ENCODE results near the gene WDFY4. TPM values are rescaled to one million over a fixed set of nuclear protein-coding genes. Genes with fewer than 3 reads are reported as not detected.

The WDFY4 gene
- total RNA-seq, 3 donors from 2014 or later, result 2.3 to 7.0 (median 5.8) TPM

GRCh38 chr10:49011756-49012155 is 327.1 kb downstream of the WDFY4 start:
- H3K4me3 ChIP-seq, result no peak overlapping the region
- DNase-seq (ENCODE audit: low spot score in 2 of 2), result no peak
- no peak for TF ChIP-seq POLR2A (IDR thresholded peaks at IDR 0.05)
- no peak for TF ChIP-seq POLR2AphosphoS5 (IDR thresholded peaks at IDR 0.05)
- TF ChIP-seq, protein P1, sequence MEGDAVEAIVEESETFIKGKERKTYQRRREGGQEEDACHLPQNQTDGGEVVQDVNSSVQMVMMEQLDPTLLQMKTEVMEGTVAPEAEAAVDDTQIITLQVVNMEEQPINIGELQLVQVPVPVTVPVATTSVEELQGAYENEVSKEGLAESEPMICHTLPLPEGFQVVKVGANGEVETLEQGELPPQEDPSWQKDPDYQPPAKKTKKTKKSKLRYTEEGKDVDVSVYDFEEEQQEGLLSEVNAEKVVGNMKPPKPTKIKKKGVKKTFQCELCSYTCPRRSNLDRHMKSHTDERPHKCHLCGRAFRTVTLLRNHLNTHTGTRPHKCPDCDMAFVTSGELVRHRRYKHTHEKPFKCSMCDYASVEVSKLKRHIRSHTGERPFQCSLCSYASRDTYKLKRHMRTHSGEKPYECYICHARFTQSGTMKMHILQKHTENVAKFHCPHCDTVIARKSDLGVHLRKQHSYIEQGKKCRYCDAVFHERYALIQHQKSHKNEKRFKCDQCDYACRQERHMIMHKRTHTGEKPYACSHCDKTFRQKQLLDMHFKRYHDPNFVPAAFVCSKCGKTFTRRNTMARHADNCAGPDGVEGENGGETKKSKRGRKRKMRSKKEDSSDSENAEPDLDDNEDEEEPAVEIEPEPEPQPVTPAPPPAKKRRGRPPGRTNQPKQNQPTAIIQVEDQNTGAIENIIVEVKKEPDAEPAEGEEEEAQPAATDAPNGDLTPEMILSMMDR (IDR thresholded peaks at IDR 0.05), result no peak
- intact Hi-C loops (cut with DNase I; ENCODE audit: low total_unique reads), result no loop called here
- no peaks in the 10 kb centered on the region for H3K4me1 ChIP-seq
- H3K27me3 ChIP-seq, result no peaks in the 10 kb centered on the region
- H3K9me3 ChIP-seq, result no peaks in the 10 kb centered on the region
- H3K36me3 ChIP-seq, result no peaks in the 10 kb centered on the region
- H3K27ac ChIP-seq, result no peak overlapping the region

GRCh38 chr10:49012603-49013002 is 327.9 kb downstream of the WDFY4 start:
- Histone ChIP-seq H3K36me3 (no peaks in the 10 kb centered on the region), H3K27ac (no peak overlapping the region), H3K27me3 (no peaks in the 10 kb centered on the region), H3K4me1 (no peaks in the 10 kb centered on the region), H3K9me3 (no peaks in the 10 kb centered on the region), H3K4me3 (no peak overlapping the region)
- no peak for DNase-seq (ENCODE audit: low spot score in 2 of 2)
- TF ChIP-seq POLR2A (IDR thresholded peaks at IDR 0.05), result no peak
- no peak for TF ChIP-seq POLR2AphosphoS5 (IDR thresholded peaks at IDR 0.05)
- TF ChIP-seq, protein P1 (IDR thresholded peaks at IDR 0.05), result no peak
- intact Hi-C loops (cut with DNase I; ENCODE audit: low total_unique reads), result no loop called here

DNA sequence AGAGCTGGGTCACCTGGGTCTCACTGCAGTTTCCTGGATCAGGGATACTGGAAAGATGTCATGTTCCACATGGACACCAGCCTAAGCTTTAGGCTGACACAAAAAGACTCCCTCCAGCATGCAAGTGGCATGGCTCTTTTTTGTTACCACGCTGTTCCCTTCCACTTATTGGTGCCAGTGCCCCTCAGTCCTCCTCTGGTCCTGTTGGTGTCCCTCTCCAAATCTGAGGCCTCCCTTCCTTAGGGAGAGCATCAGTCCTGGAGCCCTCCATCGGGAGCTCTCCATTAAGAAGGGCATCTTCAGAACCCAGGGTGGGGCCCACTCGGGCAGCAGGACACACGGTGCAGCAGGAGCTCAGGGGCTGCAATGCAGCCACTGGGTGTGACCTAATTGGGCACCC is 331.0 kb downstream of the WDFY4 start:
- H3K4me3 ChIP-seq, result no peak overlapping the region
- H3K36me3 ChIP-seq, result no peaks in the 10 kb centered on the region
- no peak for DNase-seq (ENCODE audit: low spot score in 2 of 2)
- intact Hi-C loops (cut with DNase I; ENCODE audit: low total_unique reads), result no loop called here
- no peak for TF ChIP-seq POLR2A (IDR thresholded peaks at IDR 0.05)
- TF ChIP-seq POLR2AphosphoS5 (IDR thresholded peaks at IDR 0.05), result no peak
- TF ChIP-seq, protein P1 (IDR thresholded peaks at IDR 0.05), result no peak
- no peaks in the 10 kb centered on the region for H3K27me3 ChIP-seq
- H3K9me3 ChIP-seq, result no peaks in the 10 kb centered on the region
- H3K4me1 ChIP-seq, result no peaks in the 10 kb centered on the region
- H3K27ac ChIP-seq, result no peak overlapping the region

DNA sequence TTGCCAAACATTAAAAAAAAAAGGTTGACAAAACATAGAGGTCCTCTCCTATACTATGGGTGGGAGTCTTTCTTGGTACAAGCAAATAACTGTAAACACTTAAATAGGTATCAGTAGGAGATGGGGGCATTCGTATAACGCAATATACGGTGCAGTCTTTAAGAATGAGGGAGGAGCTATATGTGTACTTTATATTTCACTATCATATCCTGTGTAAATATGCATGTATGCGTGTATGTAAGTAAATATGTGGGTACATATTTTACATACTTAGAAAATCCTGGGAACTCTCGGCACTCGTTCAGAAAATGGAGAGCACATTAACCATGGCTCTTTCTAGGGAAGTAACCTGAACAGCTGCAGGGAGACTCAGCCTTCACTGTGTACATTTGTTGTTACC is 337.0 kb downstream of the WDFY4 start:
- H3K9me3 ChIP-seq, result no peaks in the 10 kb centered on the region
- H3K4me3 ChIP-seq, result no peak overlapping the region
- peaks cover 0 to 6% of the 10 kb centered on the region in 2 donors for H3K4me1 ChIP-seq
- intact Hi-C loops (cut with DNase I; ENCODE audit: low total_unique reads), result no loop called here
- no peaks in the 10 kb centered on the region for H3K36me3 ChIP-seq
- H3K27ac ChIP-seq, result no peak overlapping the region
- no peak for DNase-seq (ENCODE audit: low spot score in 2 of 2)
- no peak for TF ChIP-seq POLR2A (IDR thresholded peaks at IDR 0.05)
- TF ChIP-seq, protein P1 (IDR thresholded peaks at IDR 0.05), result no peak
- no peak for TF ChIP-seq POLR2AphosphoS5 (IDR thresholded peaks at IDR 0.05)
- H3K27me3 ChIP-seq, result no peaks in the 10 kb centered on the region

DNA sequence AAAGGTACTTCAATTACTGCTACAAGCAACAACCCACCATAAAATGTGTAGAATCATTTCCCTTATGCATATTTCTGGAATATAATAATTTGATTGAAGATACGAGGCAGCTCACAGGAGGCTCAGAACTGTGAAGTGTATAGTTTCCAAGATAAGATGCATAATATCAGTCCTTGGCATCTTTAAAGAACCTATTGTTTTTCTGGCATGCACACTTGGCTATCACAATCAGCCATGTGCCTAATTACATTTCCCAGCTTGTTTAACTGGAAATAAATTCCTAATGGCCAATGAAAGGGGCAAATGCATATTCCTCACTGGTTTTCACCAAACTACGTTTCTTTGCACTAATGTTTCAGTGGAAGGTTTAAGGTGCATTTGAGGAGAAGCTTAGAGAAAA is 338.4 kb downstream of the WDFY4 start:
- DNase-seq (ENCODE audit: low spot score in 2 of 2), result no peak
- Histone ChIP-seq H3K36me3 (no peaks in the 10 kb centered on the region), H3K27me3 (no peaks in the 10 kb centered on the region), H3K4me3 (no peak overlapping the region), H3K9me3 (no peaks in the 10 kb centered on the region), H3K4me1 (peaks cover 0 to 6% of the 10 kb centered on the region in 2 donors), H3K27ac (no peak overlapping the region)
- intact Hi-C loops (cut with DNase I; ENCODE audit: low total_unique reads), result no loop called here
- TF ChIP-seq POLR2A (IDR thresholded peaks at IDR 0.05) (no peak), POLR2AphosphoS5 (IDR thresholded peaks at IDR 0.05) (no peak)
- TF ChIP-seq, protein P1 (IDR thresholded peaks at IDR 0.05), result no peak

All from breast epithelium (tissue), 4 donors.